SK-N-SH (cell line): ENCODE data around the gene ACAP1. TPM values are rescaled to one million over a fixed set of nuclear protein-coding genes. Genes with fewer than 3 reads are reported as not detected.

Experiments
- CHD2 ChIP-seq: fragments of 150-350 bp; IDR thresholded peaks from 2 replicates; pipeline ENCODE4 v1.6.1; 2018; ENCODE audit warnings: low read length; ENCODE audit not compliant: partially characterized antibody
- SMC3 ChIP-seq: IDR thresholded peaks from 2 replicates; pipeline ENCODE4 v1.6.1; 2012; ENCODE audit warnings: low read depth, low read length, improper control_type of control experiment
- TAF1 ChIP-seq: IDR thresholded peaks from 2 replicates; pipeline ENCODE4 v1.6.1; 2012; ENCODE audit warnings: low read depth, mild to moderate bottlenecking, low read length, moderate library complexity, borderline replicate concordance
- polyA plus RNA-seq, 3 experiments: library from polyadenylated mRNA; depleted of rRNA; stranded (reverse); fragments of >200 nt; gene quantifications; 2 replicates each; pipeline ENCODE4 v1.2.3, GENCODE V29; 2012
- small RNA-seq, 7 experiments: library from RNA; depleted of rRNA; stranded (forward); fragments of <200 nt; gene quantifications; one replicate each; pipeline ENCODE3, GENCODE V24; 2012
- TF ChIP-seq, protein P1 (sequence below): IDR thresholded peaks from 2 replicates; pipeline ENCODE4 v1.4.0; 2012; ENCODE audit warnings: low read depth, borderline replicate concordance

The ACAP1 gene
- polyA plus RNA-seq, 1 of the 3 experiments (the other 2 are of a cell fraction), result 0.71 TPM

DNA sequence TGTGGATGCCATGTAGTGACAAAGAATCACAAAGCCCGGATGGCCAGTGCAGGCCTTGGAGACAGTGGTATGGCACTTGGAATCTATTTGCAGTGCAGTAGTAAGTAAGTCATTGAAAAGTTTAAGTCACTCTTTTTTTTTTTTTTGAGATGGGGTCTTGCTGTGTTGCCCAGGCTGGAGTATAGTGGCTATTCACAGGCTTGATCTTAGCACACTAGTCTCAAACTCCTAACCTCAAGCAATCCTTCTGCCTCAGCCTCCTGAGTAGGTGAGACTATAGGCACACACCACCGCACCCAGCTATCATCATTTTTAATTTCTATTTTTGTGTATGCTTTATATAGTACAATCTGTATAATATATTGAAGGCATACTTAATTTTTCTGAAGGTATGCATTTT lies 62.3 kb downstream of the ACAP1 start (continued):
- TF ChIP-seq TAF1 (no peak), CHD2 (no peak), SMC3 (no peak)
- TF ChIP-seq, protein P1, sequence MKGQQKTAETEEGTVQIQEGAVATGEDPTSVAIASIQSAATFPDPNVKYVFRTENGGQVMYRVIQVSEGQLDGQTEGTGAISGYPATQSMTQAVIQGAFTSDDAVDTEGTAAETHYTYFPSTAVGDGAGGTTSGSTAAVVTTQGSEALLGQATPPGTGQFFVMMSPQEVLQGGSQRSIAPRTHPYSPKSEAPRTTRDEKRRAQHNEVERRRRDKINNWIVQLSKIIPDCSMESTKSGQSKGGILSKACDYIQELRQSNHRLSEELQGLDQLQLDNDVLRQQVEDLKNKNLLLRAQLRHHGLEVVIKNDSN, result no peak

Small RNA genes within 50 kb of the gene (small RNA-seq; reads per million reads assigned to genes)
- gene AC026954.2, result 0 to 0.13 (median 0) reads per million in 7 experiments

Other genes with a start within 250 kb of the ACAP1 start
- not detected in 2 replicates for gene ASGR2, start 221.7 kb upstream of the ACAP1 start, polyA plus RNA-seq (2012; rRNA removed)
- gene ASGR1, start 157.2 kb upstream of the ACAP1 start, polyA plus RNA-seq (2012; rRNA removed), result 2.0 and 2.1 TPM in 2 replicates
- 22.1 and 30.5 TPM in 2 replicates for gene DLG4, start 116.7 kb upstream of the ACAP1 start, polyA plus RNA-seq (2012; rRNA removed)
- gene ACADVL, start 116.6 kb upstream of the ACAP1 start, polyA plus RNA-seq (2012; rRNA removed), result 635 and 796 TPM in 2 replicates
- gene DVL2, start 102.0 kb upstream of the ACAP1 start, polyA plus RNA-seq (2012; rRNA removed), result 6.9 and 8.3 TPM in 2 replicates
- 53.3 and 58.5 TPM in 2 replicates for gene PHF23, start 97.1 kb upstream of the ACAP1 start, polyA plus RNA-seq (2012; rRNA removed)
- gene GABARAP, start 94.1 kb upstream of the ACAP1 start, polyA plus RNA-seq (2012; rRNA removed), result 585 and 637 TPM in 2 replicates
- 111 and 124 TPM in 2 replicates for gene CTDNEP1, start 84.8 kb upstream of the ACAP1 start, polyA plus RNA-seq (2012; rRNA removed)
- 45.4 and 52.1 TPM in 2 replicates for gene ELP5, start 84.3 kb upstream of the ACAP1 start, polyA plus RNA-seq (2012; rRNA removed)
- 2.9 and 5.0 TPM in 2 replicates for gene CLDN7, start 74.1 kb upstream of the ACAP1 start, polyA plus RNA-seq (2012; rRNA removed)
- 0.44 and 0.54 TPM in 2 replicates for gene SLC2A4, start 54.8 kb upstream of the ACAP1 start, polyA plus RNA-seq (2012; rRNA removed)
- gene YBX2, start 41.9 kb upstream of the ACAP1 start, polyA plus RNA-seq (2012; rRNA removed), result 0.36 and 0.54 TPM in 2 replicates
- gene EIF5A, start 28.9 kb upstream of the ACAP1 start, polyA plus RNA-seq (2012; rRNA removed), result 711 and 971 TPM in 2 replicates
- 67.0 and 102 TPM in 2 replicates for gene GPS2, start 21.2 kb upstream of the ACAP1 start, polyA plus RNA-seq (2012; rRNA removed)
- gene NEURL4, start 7.2 kb upstream of the ACAP1 start, polyA plus RNA-seq (2012; rRNA removed), result 20.7 and 22.1 TPM in 2 replicates
- 9.5 and 12.1 TPM in 2 replicates for gene KCTD11, start 15.6 kb downstream of the ACAP1 start, polyA plus RNA-seq (2012; rRNA removed)
- not detected in 2 replicates for gene TMEM95, start 18.6 kb downstream of the ACAP1 start, polyA plus RNA-seq (2012; rRNA removed)
- gene TNK1, start 44.6 kb downstream of the ACAP1 start, polyA plus RNA-seq (2012; rRNA removed), result 0.64 and 0.75 TPM in 2 replicates
- gene PLSCR3, start 58.0 kb downstream of the ACAP1 start, polyA plus RNA-seq (2012; rRNA removed), result 72.0 and 95.0 TPM in 2 replicates
- 114 and 213 TPM in 2 replicates for gene TMEM256, start 67.6 kb downstream of the ACAP1 start, polyA plus RNA-seq (2012; rRNA removed)
- 16.8 and 29.9 TPM in 2 replicates for gene NLGN2, start 71.3 kb downstream of the ACAP1 start, polyA plus RNA-seq (2012; rRNA removed)
- not detected in 2 replicates for gene SPEM1, start 83.8 kb downstream of the ACAP1 start, polyA plus RNA-seq (2012; rRNA removed)
- gene SPEM2, start 89.1 kb downstream of the ACAP1 start, polyA plus RNA-seq (2012; rRNA removed), result not detected in 2 replicates
- gene SPEM3, start 92.3 kb downstream of the ACAP1 start, polyA plus RNA-seq (2012; rRNA removed), result not detected in 2 replicates
- gene TMEM102, start 98.9 kb downstream of the ACAP1 start, polyA plus RNA-seq (2012; rRNA removed), result 6.5 and 6.6 TPM in 2 replicates
- gene FGF11, start 103.0 kb downstream of the ACAP1 start, polyA plus RNA-seq (2012; rRNA removed), result 1.9 and 2.5 TPM in 2 replicates
- 26.8 and 29.7 TPM in 2 replicates for gene CHRNB1, start 108.5 kb downstream of the ACAP1 start, polyA plus RNA-seq (2012; rRNA removed)
- 11.4 and 12.8 TPM in 2 replicates for gene ZBTB4, start 143.1 kb downstream of the ACAP1 start, polyA plus RNA-seq (2012; rRNA removed)
- gene SLC35G6, start 144.9 kb downstream of the ACAP1 start, polyA plus RNA-seq (2012; rRNA removed), result not detected in 2 replicates
- 19.0 and 37.3 TPM in 2 replicates for gene POLR2A, start 147.8 kb downstream of the ACAP1 start, polyA plus RNA-seq (2012; rRNA removed)
- gene TNFSF12, start 212.5 kb downstream of the ACAP1 start, polyA plus RNA-seq (2012; rRNA removed), result 31.1 and 47.6 TPM in 2 replicates
- 1.0 and 2.1 TPM in 2 replicates for gene TNFSF13, start 222.2 kb downstream of the ACAP1 start, polyA plus RNA-seq (2012; rRNA removed)
- 80.8 and 103 TPM in 2 replicates for gene SENP3, start 225.4 kb downstream of the ACAP1 start, polyA plus RNA-seq (2012; rRNA removed)
- gene CD68, start 243.1 kb downstream of the ACAP1 start, polyA plus RNA-seq (2012; rRNA removed), result 34.6 and 62.4 TPM in 2 replicates
- 126 and 142 TPM in 2 replicates for gene MPDU1, start 247.3 kb downstream of the ACAP1 start, polyA plus RNA-seq (2012; rRNA removed)